OCI-LY1 (cell line): ENCODE measurements around the gene NEK4.

Experiments used
- EZH2 ChIP-seq: fragments of 200-600 bp; sonication (generic), shearing (Covaris generic); IDR thresholded peaks from 2 replicates; pipeline ENCODE4 v1.8.0; 2017; ENCODE audit warnings: borderline replicate concordance, mixed run types, mild to moderate bottlenecking, antibody characterized with exemption, low read length, moderate library complexity, mixed read lengths
- TF ChIP-seq, protein P1 (sequence below): fragments of 200-600 bp; sonication (generic), shearing (Covaris generic); IDR thresholded peaks from 2 replicates; pipeline ENCODE4 v1.5.1; 2017; ENCODE audit warnings: mild to moderate bottlenecking, antibody characterized with exemption, low read length, moderate library complexity, mixed read lengths

DNA sequence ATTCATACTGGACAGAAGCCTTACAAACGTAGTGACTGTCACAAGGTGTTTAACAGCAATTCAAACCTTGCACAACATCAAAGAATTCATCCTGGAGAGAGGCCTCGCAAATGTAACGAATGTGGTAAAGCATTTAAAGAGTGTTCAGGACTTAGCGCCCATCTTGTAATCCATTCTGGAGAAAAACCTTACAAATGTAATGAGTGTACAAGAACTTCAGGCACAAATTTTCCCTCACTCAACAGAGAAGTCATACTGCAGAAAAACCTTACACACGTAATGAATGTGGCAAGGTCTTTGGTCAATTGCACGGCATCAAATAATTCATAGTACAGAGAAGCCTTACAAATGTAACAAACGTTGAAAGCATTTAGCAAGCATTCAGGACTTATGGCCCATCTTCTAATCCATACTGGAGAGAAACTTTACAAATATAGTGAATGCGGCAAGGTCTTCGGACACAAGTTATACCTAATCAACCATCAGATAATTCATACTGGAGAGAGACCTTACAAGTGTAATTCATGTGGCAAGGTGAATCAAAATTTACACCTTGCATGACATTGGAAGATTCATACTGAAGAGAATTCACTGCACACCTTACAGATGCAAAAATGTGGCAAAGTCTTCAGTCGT lies 37.4 kb downstream of the NEK4 start:
- TF ChIP-seq, protein P1, sequence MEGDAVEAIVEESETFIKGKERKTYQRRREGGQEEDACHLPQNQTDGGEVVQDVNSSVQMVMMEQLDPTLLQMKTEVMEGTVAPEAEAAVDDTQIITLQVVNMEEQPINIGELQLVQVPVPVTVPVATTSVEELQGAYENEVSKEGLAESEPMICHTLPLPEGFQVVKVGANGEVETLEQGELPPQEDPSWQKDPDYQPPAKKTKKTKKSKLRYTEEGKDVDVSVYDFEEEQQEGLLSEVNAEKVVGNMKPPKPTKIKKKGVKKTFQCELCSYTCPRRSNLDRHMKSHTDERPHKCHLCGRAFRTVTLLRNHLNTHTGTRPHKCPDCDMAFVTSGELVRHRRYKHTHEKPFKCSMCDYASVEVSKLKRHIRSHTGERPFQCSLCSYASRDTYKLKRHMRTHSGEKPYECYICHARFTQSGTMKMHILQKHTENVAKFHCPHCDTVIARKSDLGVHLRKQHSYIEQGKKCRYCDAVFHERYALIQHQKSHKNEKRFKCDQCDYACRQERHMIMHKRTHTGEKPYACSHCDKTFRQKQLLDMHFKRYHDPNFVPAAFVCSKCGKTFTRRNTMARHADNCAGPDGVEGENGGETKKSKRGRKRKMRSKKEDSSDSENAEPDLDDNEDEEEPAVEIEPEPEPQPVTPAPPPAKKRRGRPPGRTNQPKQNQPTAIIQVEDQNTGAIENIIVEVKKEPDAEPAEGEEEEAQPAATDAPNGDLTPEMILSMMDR: no peak
- TF ChIP-seq EZH2: no peak
